ENCODE measurements around the gene HMGN1.

DNA sequence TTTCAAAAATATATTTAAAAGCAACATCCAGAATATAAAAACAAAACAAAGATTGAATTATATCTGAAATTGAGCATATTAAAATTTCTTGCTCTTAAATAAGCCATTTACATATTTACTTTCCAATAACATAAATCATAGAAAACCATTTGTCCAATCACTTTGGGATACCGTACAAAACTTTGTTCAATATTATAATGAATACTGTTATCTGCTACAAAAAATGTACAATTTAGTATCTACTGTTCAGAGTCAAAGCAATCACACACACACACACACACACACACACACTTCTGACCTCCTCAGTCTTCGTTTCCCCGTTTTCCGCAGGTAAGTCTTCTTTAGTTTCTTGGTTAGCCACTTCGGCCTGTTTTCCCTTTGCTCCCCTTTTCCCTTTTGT, 4.0 kb downstream of the HMGN1 start:
- TF ChIP-seq POLR2AphosphoS5 (IDR thresholded peaks at IDR 0.05; ENCODE audit: low read depth) (no peak), SPI1 (IDR thresholded peaks at IDR 0.05; ENCODE audit: borderline replicate concordance, low read depth) (no peak)
- TF ChIP-seq, protein P1, sequence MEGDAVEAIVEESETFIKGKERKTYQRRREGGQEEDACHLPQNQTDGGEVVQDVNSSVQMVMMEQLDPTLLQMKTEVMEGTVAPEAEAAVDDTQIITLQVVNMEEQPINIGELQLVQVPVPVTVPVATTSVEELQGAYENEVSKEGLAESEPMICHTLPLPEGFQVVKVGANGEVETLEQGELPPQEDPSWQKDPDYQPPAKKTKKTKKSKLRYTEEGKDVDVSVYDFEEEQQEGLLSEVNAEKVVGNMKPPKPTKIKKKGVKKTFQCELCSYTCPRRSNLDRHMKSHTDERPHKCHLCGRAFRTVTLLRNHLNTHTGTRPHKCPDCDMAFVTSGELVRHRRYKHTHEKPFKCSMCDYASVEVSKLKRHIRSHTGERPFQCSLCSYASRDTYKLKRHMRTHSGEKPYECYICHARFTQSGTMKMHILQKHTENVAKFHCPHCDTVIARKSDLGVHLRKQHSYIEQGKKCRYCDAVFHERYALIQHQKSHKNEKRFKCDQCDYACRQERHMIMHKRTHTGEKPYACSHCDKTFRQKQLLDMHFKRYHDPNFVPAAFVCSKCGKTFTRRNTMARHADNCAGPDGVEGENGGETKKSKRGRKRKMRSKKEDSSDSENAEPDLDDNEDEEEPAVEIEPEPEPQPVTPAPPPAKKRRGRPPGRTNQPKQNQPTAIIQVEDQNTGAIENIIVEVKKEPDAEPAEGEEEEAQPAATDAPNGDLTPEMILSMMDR (IDR thresholded peaks at IDR 0.05; ENCODE audit: insufficient read depth, low read length) = no peak
- TF ChIP-seq, protein P2, sequence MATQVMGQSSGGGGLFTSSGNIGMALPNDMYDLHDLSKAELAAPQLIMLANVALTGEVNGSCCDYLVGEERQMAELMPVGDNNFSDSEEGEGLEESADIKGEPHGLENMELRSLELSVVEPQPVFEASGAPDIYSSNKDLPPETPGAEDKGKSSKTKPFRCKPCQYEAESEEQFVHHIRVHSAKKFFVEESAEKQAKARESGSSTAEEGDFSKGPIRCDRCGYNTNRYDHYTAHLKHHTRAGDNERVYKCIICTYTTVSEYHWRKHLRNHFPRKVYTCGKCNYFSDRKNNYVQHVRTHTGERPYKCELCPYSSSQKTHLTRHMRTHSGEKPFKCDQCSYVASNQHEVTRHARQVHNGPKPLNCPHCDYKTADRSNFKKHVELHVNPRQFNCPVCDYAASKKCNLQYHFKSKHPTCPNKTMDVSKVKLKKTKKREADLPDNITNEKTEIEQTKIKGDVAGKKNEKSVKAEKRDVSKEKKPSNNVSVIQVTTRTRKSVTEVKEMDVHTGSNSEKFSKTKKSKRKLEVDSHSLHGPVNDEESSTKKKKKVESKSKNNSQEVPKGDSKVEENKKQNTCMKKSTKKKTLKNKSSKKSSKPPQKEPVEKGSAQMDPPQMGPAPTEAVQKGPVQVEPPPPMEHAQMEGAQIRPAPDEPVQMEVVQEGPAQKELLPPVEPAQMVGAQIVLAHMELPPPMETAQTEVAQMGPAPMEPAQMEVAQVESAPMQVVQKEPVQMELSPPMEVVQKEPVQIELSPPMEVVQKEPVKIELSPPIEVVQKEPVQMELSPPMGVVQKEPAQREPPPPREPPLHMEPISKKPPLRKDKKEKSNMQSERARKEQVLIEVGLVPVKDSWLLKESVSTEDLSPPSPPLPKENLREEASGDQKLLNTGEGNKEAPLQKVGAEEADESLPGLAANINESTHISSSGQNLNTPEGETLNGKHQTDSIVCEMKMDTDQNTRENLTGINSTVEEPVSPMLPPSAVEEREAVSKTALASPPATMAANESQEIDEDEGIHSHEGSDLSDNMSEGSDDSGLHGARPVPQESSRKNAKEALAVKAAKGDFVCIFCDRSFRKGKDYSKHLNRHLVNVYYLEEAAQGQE (IDR thresholded peaks at IDR 0.05; ENCODE audit: insufficient replicate concordance, low read depth) = no peak

Measured in HL-60 (cell line).